WTC11 (cell line): ENCODE measurements around the gene CRELD2. TPM values are rescaled to one million over a fixed set of nuclear protein-coding genes. Genes with fewer than 3 reads are reported as not detected.

Source experiments
- ATAC-seq: fragments of 200-7000 bp; cut with Tn5 transposase; 2 replicates; pipeline ENCODE4 v1.10.0; 2021; ENCODE audit warnings: mild to moderate bottlenecking, moderate library complexity
- CTCF ChIA-PET: fragments of 300-600 bp; sonication (Branson Sonifier 250); formaldehyde crosslinking; loops from one replicate; lab custom pipeline; 2021; ENCODE audit warnings: antibody characterized with exemption; lab: Charles Lee
- POLR2A ChIA-PET: fragments of 350-600 bp; sonication (Branson Sonifier 250); formaldehyde crosslinking; loops from one replicate; lab custom pipeline; 2021; ENCODE audit warnings: antibody characterized with exemption; lab: Charles Lee
- DNase-seq: peaks from one replicate; pipeline ENCODE4 v3.0.0; 2021; ENCODE audit warnings: low spot score
- H3K27ac Mint-ChIP-seq: 2 replicates; pipeline ENCODE4 v1.8.0; 2021; ENCODE audit warnings: mixed read lengths
- H3K27me3 Mint-ChIP-seq: 2 replicates; pipeline ENCODE4 v1.8.0; 2021; ENCODE audit warnings: low read depth, mild to moderate bottlenecking, moderate library complexity, mixed read lengths
- H3K36me3 Mint-ChIP-seq: 2 replicates; pipeline ENCODE4 v1.8.0; 2021; ENCODE audit warnings: mixed read lengths
- H3K4me1 Mint-ChIP-seq: 2 replicates; pipeline ENCODE4 v1.8.0; 2022; ENCODE audit warnings: mixed read lengths
- H3K4me3 Mint-ChIP-seq: 2 replicates; pipeline ENCODE4 v1.8.0; 2021; ENCODE audit warnings: mild to moderate bottlenecking, moderate library complexity, mixed read lengths
- H3K9me3 Mint-ChIP-seq: 2 replicates; pipeline ENCODE4 v1.8.0; 2021; ENCODE audit warnings: mixed read lengths
- ATF1 ChIP-seq: sonication (generic); formaldehyde crosslinking; IDR thresholded peaks from 2 replicates; pipeline ENCODE4 v1.8.1; 2023; ENCODE audit warnings: mild to moderate bottlenecking, moderate library complexity, missing genetic modification reagents
- CREM ChIP-seq: sonication (generic); formaldehyde crosslinking; IDR thresholded peaks from 2 replicates; pipeline ENCODE4 v1.8.1; 2022; ENCODE audit warnings: mild to moderate bottlenecking, missing genetic modification reagents, moderate library complexity
- ELF4 ChIP-seq: sonication (generic); formaldehyde crosslinking; IDR thresholded peaks from 2 replicates; pipeline ENCODE4 v1.8.1; 2022; ENCODE audit warnings: low read depth, mild to moderate bottlenecking, moderate library complexity, missing genetic modification reagents
- JUN ChIP-seq: sonication (generic); formaldehyde crosslinking; IDR thresholded peaks from 2 replicates; pipeline ENCODE4 v1.8.0; 2023; ENCODE audit warnings: mild to moderate bottlenecking, missing genetic modification reagents
- SMAD3 ChIP-seq: sonication (generic); formaldehyde crosslinking; IDR thresholded peaks from 2 replicates; pipeline ENCODE4 v1.8.0; 2022; ENCODE audit warnings: missing genetic modification reagents, mild to moderate bottlenecking, borderline replicate concordance
- TEAD4 ChIP-seq: sonication (generic); formaldehyde crosslinking; IDR thresholded peaks from 2 replicates; pipeline ENCODE4 v1.8.0; 2022; ENCODE audit warnings: mild to moderate bottlenecking, missing genetic modification reagents
- ZNF232 ChIP-seq: sonication (generic); formaldehyde crosslinking; IDR thresholded peaks from 2 replicates; pipeline ENCODE4 v1.8.0; 2022; ENCODE audit warnings: mild to moderate bottlenecking, missing genetic modification reagents
- ZNF317 ChIP-seq: sonication (generic); formaldehyde crosslinking; IDR thresholded peaks from 2 replicates; pipeline ENCODE4 v1.8.1; 2023; ENCODE audit warnings: low read depth, mild to moderate bottlenecking, moderate library complexity, missing genetic modification reagents, borderline replicate concordance
- ZNF423 ChIP-seq: fragments of 250-450 bp; sonication (Bioruptor Pico); IDR thresholded peaks from 2 replicates; pipeline ENCODE4 v2.1.2; 2022; ENCODE audit warnings: mild to moderate bottlenecking, moderate library complexity
- total RNA-seq: library from RNA; stranded (reverse); gene quantifications from 3 replicates; pipeline ENCODE4 v1.2.3, GENCODE V29; 2021
- TF ChIP-seq, protein P1 (sequence below): sonication (generic); formaldehyde crosslinking; IDR thresholded peaks from 2 replicates; pipeline ENCODE4 v1.8.0; 2022; ENCODE audit warnings: mild to moderate bottlenecking, missing genetic modification reagents
- TF ChIP-seq, protein P2 (sequence below): fragments of 250-450 bp; sonication (Bioruptor Pico); IDR thresholded peaks from 2 replicates; pipeline ENCODE4 v1.9.0; 2021; ENCODE audit warnings: mild to moderate bottlenecking
- TF ChIP-seq, protein P3 (sequence below): sonication (generic); formaldehyde crosslinking; IDR thresholded peaks from 2 replicates; pipeline ENCODE4 v1.8.1; 2023; ENCODE audit warnings: mild to moderate bottlenecking, missing genetic modification reagents
- TF ChIP-seq, protein P4 (sequence below): sonication (generic); formaldehyde crosslinking; IDR thresholded peaks from 2 replicates; pipeline ENCODE4 v1.8.0; 2022; ENCODE audit warnings: mild to moderate bottlenecking, missing genetic modification reagents
- TF ChIP-seq, protein P5 (sequence below): sonication (generic); formaldehyde crosslinking; IDR thresholded peaks from 2 replicates; pipeline ENCODE4 v1.8.0; 2023; ENCODE audit warnings: missing genetic modification reagents

The CRELD2 gene
- total RNA-seq, 1 experiment from 2014 or later = 42.8 TPM

DNA sequence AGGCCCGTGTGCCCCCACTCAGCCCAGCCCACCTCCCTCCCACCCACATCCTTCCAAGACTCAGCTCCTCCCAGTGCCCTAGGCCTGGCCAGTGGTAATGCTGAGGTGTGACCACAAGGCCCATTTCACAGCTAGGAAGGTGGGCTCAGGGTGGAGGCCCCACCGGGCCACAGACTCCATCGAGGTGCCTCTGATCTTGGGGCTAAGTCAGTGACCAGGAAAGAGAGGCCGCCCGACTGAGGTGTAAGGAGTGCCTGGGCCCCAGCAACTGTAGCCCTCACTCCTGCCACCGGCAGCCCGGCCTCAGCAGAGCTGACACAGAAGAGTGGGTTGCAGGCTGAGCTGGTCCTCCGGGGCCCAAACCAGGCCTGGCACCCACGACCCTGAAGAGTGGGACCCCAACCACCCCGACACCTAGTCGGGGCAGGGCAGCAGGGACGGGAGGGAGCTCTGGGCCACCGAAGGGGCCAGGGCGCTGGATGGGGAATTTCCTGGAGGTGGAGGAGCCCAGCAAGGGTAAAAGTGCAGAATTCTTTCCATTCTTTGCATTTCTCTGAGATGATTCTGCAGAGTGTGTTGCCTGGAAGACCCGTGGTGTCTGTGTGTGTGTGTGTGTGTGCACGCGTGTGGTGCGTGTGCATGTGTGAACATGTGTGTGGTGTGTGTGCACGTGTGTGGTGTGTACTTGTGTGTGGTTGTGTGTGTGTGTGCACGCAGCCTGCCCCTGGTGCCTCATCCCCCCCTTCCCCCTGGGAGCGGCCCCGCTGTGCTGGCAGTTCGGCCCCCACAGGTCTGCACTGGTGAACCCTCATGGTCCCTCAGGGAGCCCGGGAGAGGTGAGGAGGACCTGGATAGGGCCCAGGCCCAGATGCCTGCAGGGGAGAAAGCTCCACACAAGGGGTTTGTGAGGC lies 33.8 kb downstream of the CRELD2 start (continued):
- TF ChIP-seq CREM (CRISPR knock-in tag) (no peak), JUN (CRISPR knock-in tag) (no peak), TEAD4 (no peak)
- TF ChIP-seq, protein P1, sequence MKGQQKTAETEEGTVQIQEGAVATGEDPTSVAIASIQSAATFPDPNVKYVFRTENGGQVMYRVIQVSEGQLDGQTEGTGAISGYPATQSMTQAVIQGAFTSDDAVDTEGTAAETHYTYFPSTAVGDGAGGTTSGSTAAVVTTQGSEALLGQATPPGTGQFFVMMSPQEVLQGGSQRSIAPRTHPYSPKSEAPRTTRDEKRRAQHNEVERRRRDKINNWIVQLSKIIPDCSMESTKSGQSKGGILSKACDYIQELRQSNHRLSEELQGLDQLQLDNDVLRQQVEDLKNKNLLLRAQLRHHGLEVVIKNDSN (CRISPR knock-in tag) = no peak
- TF ChIP-seq, protein P2, sequence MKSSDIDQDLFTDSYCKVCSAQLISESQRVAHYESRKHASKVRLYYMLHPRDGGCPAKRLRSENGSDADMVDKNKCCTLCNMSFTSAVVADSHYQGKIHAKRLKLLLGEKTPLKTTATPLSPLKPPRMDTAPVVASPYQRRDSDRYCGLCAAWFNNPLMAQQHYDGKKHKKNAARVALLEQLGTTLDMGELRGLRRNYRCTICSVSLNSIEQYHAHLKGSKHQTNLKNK = no peak

DNA sequence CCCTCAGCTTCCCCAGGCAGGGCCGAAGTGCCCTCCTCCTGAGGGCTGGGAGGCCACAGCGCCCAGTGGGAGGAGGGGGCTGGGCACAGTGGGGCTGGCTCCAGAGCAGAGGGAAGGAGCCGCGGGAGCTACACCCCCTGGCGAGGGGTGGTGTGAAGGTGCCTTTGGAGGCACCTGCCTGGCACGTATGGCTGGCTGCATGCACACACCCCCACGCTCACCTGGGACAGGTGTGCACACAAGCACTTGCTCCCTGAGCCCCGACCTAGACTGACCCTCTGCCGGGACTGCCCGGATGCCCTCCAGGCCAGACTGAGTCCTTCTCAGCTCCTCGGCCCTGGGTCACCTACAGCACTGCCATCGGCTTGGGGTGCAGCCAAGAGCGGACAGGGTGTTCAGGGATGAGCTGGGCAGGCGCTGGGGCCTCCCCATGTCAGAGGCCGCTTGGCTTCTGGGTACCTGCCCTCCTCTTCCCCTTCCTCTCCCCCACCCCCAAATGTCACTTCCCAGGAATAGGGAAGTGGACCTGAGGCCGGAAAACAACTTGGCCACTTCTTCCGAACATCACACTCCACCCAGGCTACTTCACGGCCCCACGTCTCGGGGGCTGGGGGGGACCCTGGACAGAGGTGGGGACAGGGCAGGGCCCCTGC lies 34.7 kb downstream of the CRELD2 start:
- Mint-ChIP-seq H3K4me3 (no peak overlapping the region), H3K4me1 (no peaks in the 10 kb centered on the region; the same call in 1 of the 2 replicates), H3K27ac (no peak overlapping the region), H3K9me3 (no peaks in the 10 kb centered on the region), H3K36me3 (no peaks in the 10 kb centered on the region), H3K27me3 (no peaks in the 10 kb centered on the region)
- CTCF ChIA-PET = interaction anchor here (0.6 to 3.6 kb wide), 4 partner anchors 40 to 191 kb away, joined by 3 to 15 read pairs (median 6); no protein-coding TSS in a partner anchor
- POLR2A ChIA-PET = no interaction called here
- ATAC-seq (no peak), DNase-seq (no peak)
- TF ChIP-seq ZNF232 (CRISPR knock-in tag) (no peak), ZNF423 (CRISPR knock-in tag) (no peak), ATF1 (no peak), SMAD3 (CRISPR knock-in tag) (no peak)
- TF ChIP-seq, protein P3, sequence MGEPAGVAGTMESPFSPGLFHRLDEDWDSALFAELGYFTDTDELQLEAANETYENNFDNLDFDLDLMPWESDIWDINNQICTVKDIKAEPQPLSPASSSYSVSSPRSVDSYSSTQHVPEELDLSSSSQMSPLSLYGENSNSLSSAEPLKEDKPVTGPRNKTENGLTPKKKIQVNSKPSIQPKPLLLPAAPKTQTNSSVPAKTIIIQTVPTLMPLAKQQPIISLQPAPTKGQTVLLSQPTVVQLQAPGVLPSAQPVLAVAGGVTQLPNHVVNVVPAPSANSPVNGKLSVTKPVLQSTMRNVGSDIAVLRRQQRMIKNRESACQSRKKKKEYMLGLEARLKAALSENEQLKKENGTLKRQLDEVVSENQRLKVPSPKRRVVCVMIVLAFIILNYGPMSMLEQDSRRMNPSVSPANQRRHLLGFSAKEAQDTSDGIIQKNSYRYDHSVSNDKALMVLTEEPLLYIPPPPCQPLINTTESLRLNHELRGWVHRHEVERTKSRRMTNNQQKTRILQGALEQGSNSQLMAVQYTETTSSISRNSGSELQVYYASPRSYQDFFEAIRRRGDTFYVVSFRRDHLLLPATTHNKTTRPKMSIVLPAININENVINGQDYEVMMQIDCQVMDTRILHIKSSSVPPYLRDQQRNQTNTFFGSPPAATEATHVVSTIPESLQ = no peak
- TF ChIP-seq, protein P4, sequence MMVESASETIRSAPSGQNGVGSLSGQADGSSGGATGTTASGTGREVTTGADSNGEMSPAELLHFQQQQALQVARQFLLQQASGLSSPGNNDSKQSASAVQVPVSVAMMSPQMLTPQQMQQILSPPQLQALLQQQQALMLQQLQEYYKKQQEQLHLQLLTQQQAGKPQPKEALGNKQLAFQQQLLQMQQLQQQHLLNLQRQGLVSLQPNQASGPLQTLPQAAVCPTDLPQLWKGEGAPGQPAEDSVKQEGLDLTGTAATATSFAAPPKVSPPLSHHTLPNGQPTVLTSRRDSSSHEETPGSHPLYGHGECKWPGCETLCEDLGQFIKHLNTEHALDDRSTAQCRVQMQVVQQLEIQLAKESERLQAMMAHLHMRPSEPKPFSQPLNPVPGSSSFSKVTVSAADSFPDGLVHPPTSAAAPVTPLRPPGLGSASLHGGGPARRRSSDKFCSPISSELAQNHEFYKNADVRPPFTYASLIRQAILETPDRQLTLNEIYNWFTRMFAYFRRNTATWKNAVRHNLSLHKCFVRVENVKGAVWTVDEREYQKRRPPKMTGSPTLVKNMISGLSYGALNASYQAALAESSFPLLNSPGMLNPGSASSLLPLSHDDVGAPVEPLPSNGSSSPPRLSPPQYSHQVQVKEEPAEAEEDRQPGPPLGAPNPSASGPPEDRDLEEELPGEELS (CRISPR knock-in tag) = no peak
- TF ChIP-seq, protein P5, sequence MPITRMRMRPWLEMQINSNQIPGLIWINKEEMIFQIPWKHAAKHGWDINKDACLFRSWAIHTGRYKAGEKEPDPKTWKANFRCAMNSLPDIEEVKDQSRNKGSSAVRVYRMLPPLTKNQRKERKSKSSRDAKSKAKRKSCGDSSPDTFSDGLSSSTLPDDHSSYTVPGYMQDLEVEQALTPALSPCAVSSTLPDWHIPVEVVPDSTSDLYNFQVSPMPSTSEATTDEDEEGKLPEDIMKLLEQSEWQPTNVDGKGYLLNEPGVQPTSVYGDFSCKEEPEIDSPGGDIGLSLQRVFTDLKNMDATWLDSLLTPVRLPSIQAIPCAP = no peak

DNA sequence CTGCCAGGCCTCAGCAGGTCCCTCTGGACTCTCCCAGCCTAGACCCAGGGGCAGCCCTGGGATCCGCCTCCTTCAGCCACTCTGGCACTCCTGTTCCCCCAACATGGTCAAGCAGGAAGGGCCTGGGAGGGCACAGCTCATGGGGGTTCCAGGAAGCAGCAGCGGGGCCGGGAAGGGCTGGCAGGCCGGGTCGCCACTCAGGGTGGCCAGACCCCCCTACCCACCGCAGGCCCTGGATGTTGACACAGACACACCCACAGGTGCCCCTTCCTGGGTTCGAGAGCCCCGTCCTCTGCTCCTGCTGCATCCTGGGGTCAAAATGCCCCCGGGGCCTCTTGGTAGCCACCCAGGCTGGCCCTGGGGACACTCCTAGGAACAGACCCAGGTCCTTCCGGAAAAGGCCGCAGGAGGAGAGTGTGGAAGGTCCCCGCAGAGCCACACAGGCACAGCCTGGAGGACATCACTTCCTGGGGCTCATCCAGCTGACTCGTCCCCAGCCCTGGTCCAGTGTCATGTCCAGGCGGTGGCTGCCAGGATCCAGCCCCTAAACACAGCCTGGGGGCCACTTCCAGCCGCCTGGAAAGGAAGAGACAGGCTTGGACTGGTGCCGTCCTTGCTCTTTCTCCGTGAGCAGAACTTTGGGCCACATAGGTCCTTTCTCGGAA lies 35.4 kb downstream of the CRELD2 start:
- TF ChIP-seq ZNF317 (CRISPR knock-in tag) = no peak
- no peak for TF ChIP-seq ELF4 (CRISPR knock-in tag)
- Mint-ChIP-seq H3K27me3 (no peaks in the 10 kb centered on the region), H3K4me3 (no peak overlapping the region), H3K4me1 (no peaks in the 10 kb centered on the region; the same call in 1 of the 2 replicates), H3K27ac (no peak overlapping the region), H3K36me3 (no peaks in the 10 kb centered on the region), H3K9me3 (no peaks in the 10 kb centered on the region)
- ATAC-seq = no peak
- CTCF ChIA-PET = interaction anchor here (3.6 kb wide), 1 partner anchor 76 kb away, joined by 15 read pairs; no protein-coding TSS in a partner anchor
- no peak for DNase-seq
- POLR2A ChIA-PET = no interaction called here
